NCI-H1417 (cell line): ENCODE measurements around the gene S1PR1.
A peak's percentile ranks its signal among the peaks of the same experiment; 100 is the strongest.
"Not testable (repeated sequence)": the region's sequence is repeated elsewhere in the genome, so short reads cannot be mapped to it uniquely, and the experiment has no call there.

Experiments used
- DNase-seq, 3 experiments: peaks; one replicate each; lab custom pipeline; 2025; lab: John Stamatoyannopoulos, UW

S1PR1 gene

DNA sequence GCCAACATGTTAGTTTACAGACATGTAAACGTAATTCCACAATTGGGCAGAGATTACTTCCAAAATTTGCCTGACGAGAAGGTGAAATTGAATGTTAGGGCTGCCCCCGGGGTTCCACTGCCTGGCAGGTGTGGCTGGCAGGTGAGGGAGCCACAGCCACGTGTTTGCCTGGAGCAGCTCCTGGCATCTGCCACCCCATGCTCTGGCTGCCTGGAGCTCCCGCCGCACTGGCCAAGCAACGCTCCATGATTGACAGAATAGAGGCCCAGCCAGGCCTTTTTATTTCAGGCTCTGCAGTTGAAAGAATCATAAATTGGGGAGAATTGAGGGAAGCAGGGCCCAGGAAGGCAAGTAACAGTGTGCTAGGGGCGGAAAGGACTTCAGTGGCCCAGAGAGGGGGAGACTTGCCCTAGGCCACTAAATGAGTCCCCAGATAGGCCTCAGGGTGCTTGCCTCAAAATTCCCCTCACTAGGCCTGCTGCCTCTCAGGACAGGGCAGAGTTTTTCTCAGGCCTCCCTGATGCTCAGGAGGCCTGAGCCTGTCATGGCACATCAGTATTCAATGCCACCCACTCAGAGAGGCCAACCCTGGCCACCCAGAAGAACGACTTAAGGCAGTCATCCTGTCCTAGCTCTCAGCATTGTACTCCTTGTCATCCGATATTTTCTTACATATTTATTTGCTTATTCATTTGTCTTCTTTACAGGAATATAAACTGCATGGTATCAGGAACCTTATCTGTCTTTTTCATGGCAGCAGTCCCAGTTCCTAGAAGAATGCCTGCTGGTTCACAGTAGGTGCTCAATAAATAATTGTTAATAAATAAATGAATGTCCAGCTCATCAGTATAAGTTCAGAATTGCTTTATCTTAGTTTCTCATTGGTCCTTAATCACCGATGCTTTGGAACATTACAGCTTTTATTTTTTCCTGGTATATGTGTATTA lies 16.6 kb upstream of the S1PR1 start:
- peak in 2 of 3 experiments; percentile 54 to 60 for DNase-seq

DNA sequence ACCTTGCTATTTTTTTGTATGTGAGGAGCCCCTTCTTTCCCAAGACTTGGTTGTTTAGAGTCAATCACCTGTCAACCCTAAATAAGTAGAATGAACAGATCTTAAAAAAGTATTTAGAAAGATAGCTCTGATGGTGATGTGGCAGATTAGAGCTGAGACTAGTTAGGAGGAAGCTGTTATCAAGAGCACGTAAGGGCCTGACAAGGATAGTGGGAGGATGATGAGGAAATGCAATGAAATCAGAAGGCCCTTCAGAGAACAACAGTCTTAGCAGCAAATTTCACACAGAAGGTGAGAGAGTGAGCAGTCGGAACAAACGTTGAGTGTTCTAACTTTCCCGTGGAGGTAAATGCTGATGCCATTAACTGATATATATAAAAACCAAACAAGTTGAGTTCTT lies 15.9 kb upstream of the S1PR1 start:
- DNase-seq = no peak

DNA sequence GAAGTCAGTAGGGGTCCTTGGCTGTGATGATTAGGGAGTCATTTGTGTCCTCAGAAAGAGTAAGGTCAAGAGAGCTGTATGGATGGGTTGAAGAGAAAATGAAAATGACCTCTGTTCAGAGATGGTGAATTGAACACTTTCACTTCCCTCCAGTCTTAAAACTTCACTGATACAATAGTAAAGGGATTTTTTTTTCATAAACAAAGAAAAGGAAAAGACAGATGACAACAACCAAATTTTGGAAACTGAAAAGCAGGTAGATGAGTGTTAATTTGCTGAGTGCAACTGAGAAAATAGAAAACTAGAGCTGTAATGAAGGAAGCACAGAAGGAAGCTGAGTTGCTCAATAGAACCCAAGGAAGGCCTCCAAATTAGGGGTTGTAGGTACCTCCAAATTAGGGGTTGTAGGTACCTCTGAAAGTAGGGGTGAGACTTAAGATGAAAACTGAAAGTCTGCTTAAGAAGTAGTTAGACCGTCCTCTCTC lies 14.8 kb upstream of the S1PR1 start:
- DNase-seq = no peak

DNA sequence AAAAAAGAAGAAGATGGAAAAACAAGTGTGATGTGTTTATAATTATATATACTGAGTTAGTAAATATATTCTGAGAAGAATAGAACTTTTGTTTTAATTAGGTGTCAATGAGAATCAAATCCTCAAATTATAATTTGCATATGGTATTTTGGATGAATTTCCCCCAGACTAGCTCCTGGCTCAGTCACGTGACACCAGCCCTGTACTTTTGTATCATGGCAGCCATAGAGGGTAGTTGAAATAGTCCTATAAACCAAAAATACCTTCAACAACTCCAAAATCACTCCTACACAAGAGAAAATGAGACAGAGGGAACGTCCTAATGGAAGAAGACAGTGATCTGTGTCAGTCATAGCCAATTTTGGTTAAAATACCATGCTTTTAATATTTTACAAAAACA lies 9.0 kb upstream of the S1PR1 start:
- no peak for DNase-seq

DNA sequence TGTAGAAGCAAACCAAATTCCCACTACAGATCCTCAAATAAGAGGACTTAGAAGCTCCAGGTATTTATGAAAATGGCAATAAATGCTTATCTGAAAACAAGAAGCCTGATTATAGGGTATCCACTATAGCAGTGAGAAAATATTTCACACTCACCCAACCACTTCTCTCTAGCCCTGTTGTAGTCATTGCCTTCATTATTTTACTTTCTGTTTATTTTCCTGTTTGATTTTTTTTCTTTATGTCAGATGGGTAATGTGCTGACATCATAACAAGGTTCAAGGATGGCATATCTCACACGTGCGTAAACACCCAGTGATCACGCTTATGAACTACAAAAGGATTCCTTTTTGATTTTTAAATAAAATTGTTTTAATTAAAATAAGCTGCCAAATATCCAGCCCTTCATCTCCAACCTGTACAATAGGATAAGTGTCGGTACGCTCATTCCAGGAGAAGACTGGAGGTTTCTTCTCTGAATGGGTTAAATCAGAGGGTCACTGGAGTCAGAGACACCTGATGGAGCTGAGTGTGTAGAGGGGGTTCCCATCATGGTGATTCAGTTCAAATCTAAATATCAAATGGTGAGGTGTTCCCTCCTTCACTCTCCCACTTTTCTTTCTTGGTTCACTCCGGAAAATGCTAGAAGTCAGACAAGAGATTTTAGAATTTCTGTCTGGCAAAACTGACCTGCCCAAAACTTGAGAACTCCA lies 8.2 kb upstream of the S1PR1 start:
- no peak for DNase-seq

DNA sequence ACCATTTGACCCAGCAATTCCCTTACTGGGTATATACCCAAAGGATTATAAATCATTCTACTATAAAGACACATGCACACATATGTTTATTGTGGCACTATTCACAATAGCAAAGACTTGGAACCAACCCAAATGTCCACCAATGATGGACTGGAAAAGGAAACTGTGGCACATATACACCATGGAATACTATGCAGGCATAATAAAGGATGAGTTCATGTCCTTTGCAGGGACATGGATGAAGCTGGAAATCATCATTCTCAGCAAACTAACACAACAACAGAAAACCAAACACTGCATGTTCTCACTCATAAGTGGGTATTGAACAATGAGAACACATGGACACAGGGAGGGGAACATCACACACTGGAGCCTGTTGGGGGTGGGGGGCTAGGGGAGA lies 4.6 kb upstream of the S1PR1 start:
- not testable (repeated sequence) for DNase-seq

DNA sequence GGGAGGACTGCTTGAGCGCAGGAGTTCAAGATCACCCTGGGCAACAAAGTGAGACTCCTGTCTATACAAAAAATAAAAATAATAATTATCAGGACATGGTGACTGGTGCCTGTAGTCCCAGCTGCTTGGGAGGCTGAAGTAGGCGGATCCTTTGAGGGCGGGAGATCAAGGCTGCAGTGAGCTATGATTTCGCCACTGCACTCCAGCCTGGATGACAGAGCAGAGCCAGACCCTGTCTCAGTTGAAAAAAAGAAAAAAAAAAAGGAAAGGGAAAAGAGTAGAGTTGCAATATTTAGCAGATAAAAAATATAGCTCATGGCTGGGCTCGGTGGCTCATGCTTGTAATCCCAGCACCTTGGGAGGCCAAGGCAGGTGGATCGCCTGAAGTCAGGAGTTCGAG lies 3.3 kb upstream of the S1PR1 start:
- no peak for DNase-seq

DNA sequence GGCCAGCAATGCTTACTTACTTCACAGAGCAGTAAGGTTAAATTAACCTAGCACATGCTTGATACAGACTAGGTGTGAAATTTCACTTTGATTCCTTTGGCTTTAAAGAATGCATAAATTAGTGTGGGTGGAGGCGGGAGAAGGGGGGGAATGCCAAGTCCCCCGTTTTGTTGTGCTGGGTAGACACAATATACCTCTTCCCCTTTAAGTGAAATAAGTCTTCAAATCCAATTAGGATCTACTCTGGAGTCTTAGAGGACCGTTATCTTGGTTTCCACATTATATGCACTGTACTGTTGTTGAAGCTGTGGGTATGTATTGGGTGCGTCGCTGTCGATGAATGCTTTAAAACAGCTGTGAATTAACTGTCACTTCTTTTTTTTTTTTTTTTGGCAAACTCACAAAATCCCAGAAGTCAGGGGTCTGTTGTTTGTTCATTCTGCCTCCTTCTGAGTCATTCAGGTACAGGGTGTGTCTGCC lies 1.6 kb upstream of the S1PR1 start:
- no peak for DNase-seq

DNA sequence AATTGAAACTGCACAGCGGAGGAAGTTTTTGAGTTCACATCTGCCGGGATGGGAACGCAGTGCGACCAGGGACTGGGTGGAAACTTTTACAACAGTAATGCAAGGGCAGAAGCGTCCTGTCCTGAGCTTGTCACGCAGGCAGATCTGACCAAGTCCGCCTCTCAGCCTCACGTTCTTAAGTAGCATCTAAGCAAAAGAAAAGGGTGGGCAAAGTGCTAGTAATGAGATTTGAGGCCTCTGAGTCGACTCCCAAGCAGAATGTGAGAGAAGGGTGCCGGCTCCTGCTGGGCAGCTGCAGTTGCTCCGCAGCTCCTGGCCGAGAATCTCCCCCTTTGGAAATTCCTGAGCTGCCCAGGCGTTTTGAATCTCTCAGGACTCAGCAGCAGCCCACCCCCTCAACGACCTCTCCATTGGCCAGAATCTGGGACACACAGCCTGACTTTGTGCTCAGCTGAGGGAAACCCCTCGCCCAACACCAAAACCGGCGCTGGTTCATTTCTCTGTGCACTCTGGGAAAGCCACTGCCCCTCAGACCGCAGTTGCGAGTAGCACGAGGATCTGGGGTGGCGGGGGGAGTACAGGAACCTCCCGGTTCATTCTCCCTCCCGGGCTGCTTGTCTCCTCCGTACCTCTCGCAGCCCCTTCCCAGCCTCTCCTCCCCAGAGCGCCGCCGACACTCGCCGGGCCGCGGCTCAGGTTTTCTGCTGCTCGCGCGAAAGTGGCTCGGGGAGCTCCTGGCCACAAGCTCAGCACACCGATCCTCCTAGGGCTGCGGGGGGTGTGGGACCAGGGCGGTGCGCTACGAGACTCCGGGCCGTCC lies 913 bp upstream of the S1PR1 start:
- DNase-seq = peak in 1 of 3 experiments; percentile 73

DNA sequence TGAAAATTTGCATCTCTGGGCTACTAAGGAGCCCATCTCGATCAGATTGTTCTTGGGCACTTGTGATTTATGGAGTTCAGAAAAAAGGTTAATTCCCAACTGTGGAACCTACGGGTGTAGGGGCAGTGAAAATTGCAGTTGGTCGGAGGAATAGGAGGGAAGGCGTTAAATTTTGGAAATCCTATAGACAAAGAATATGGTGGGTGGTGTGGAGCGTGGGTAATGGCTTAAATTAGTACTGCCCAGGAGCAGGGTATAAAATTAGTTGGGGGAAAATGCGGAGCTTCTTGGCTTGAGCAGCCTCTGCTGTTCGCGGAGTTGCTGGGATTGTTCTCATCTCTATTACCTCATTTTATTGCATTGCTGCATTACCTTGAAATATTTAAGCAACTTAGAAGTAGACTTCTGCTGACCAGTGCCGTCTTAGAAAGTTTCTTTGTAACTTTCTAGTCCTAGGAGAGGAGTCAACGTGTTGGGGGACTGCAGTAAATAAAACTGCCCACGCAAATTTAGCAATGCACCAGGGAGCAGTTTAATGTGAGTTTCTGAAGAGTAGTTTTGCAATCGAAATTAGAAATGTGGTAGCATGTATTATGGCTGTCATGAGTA lies 514 bp downstream of the S1PR1 start:
- peak in 2 of 3 experiments; percentile 36 to 64 for DNase-seq

DNA sequence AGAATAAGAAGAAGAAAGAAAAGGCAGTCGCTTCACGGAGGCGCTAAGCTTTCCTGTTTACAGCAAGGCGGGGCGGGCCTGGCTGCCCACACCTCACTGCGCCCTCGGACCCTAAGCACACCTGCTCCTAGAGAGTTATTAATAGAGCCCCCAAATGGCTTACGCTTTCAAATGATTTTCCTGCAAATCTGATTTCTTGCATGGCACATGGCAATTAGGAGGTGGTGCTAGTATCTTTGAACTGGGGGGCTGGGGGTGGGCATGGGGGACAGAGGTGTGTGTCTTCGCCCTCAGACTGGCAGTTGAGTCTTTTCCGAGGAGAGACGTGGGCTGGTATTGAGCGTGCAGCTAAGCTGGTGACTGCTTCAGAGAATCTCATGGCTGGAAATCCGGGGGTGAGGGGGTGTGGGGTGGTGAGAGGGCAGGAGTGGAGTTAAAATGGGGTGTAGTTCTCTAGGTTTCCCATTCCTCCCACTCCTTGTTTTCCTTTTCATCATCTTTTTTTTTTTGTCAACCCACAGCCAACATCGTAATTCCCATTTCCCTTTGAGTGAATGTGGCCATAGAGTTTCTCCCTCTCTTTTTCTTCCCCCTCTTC lies 1.3 kb downstream of the S1PR1 start:
- peak in 1 of 3 experiments; percentile 21 for DNase-seq

DNA sequence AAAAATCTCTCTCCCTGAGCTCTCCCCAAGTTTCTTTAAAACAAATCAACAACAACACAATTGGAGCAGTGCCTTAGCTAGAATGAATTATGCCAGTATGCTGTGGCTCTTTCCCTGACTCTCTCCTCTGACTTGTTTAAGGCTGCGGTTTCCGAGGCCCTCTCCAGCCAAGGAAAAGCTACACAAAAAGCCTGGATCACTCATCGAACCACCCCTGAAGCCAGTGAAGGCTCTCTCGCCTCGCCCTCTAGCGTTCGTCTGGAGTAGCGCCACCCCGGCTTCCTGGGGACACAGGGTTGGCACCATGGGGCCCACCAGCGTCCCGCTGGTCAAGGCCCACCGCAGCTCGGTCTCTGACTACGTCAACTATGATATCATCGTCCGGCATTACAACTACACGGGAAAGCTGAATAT lies 1.9 kb downstream of the S1PR1 start:
- DNase-seq = peak; percentile 30 to 83 (median 69)

DNA sequence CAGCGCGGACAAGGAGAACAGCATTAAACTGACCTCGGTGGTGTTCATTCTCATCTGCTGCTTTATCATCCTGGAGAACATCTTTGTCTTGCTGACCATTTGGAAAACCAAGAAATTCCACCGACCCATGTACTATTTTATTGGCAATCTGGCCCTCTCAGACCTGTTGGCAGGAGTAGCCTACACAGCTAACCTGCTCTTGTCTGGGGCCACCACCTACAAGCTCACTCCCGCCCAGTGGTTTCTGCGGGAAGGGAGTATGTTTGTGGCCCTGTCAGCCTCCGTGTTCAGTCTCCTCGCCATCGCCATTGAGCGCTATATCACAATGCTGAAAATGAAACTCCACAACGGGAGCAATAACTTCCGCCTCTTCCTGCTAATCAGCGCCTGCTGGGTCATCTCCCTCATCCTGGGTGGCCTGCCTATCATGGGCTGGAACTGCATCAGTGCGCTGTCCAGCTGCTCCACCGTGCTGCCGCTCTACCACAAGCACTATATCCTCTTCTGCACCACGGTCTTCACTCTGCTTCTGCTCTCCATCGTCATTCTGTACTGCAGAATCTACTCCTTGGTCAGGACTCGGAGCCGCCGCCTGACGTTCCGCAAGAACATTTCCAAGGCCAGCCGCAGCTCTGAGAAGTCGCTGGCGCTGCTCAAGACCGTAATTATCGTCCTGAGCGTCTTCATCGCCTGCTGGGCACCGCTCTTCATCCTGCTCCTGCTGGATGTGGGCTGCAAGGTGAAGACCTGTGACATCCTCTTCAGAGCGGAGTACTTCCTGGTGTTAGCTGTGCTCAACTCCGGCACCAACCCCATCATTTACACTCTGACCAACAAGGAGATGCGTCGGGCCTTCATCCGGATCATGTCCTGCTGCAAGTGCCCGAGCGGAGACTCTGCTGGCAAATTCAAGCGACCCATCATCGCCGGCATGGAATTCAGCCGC lies 2.5 kb downstream of the S1PR1 start:
- DNase-seq = no peak

DNA sequence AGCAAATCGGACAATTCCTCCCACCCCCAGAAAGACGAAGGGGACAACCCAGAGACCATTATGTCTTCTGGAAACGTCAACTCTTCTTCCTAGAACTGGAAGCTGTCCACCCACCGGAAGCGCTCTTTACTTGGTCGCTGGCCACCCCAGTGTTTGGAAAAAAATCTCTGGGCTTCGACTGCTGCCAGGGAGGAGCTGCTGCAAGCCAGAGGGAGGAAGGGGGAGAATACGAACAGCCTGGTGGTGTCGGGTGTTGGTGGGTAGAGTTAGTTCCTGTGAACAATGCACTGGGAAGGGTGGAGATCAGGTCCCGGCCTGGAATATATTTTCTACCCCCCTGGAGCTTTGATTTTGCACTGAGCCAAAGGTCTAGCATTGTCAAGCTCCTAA lies 3.2 kb downstream of the S1PR1 start:
- no peak for DNase-seq

DNA sequence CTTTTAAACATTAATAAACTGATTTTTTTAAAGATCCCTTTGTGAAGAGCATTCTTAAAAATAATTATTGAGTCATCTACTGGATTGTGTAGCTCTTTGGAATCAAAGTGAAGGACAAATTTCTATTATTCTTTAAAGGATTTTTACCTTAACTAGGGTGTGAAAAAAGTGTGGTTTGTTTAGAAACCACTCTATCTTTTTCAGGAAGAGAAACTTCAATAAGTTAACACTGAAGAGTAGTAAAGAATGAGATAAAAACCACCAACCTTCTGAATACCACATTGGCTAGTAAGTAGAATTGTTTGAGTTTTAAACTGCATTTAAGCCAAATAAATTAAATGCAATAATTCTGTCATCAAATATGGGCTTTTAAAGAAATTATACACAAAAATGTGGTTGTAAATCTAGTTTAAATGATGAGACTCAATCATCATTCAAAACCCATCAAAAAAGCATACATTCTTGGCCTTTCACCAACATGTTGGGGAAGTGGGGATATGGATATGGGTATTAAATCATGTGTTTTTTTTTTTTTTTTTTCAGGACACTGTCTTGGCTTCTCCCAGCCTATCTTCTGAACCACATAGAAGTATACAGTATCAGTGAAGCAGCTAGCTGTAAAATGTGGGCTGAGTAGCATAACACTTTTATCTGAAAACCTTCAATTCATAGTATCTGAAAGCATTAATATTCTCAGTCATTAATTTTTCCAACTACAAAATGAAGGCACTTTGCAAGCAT lies 4.8 kb downstream of the S1PR1 start:
- DNase-seq = no peak

DNA sequence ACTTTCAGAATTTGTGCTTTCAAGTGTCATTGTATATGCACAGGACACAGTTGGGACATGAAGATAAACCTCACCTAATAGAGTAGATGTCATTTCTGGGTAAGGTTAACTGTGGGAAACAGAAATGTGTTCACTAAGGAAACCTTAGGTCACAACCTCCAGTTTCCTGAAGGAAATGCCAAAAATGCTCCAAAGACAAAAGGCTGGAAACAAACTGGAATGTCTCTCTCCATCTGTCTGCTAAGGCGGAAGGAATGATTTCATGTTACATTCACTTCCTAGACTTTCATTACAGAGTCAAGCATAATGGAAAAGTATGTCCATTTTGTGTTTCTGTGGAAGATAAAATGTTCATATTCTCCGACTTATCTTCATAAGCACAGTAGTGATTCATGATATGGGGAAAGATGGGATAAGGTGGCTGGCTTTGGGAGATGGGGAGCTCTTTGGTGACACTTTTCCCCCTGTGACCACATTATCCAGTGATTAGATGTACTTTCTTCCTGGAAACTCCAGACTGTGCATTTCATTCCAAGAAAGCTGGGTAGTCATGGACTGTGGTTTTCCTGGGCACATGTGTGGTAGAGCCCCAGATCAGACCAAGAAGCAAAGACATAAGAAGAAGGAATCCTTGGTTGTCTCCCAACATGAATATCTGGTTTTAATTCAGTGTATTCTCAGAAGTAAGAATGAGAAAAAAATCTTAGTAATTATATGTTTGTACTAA lies 5.7 kb downstream of the S1PR1 start:
- no peak for DNase-seq

DNA sequence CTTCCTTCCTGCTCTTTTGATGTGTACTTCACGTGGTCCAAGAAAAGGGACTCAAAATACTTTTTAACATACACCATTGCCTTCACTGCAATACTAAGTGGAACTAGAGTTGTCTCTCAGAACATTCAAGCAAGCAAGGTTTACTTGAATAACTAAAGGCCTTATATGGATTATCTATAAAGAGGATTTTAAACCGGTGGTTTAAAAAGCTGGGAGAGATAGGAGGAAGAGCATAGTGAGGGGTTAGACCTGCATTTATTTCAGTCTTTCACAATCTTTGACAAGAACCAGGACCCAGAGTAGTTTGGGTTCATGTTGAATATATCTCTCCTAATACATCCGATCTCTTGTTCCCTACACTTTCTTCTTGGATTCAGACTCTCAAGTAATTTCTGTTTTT lies 6.9 kb downstream of the S1PR1 start:
- no peak for DNase-seq

DNA sequence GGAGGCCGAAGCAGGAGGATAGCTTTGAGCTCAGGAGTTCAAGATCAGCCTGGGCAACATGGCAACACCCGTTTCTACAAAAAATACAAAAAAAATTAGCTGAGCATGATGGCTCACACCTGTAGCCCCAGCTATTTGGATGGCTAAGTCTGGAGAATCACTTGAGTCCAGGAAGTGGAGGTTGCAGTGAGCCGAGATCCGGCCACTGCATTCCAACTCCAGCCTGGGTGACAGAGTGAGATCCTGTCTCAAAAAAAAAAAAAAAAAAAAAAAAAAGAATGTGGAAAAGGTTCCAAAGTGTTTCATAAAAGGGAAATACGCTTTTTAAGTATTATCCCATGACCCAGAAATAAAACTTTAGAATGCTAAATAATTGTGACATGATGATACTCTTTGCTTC lies 8.0 kb downstream of the S1PR1 start:
- DNase-seq = no peak
